ENCODE measurements around the gene PPM1E. TPM values are rescaled to one million over a fixed set of nuclear protein-coding genes. Genes with fewer than 3 reads are reported as not detected.

The PPM1E gene
- polyA plus RNA-seq, 1 donor from 2014 or later, result 39.5 TPM

DNA sequence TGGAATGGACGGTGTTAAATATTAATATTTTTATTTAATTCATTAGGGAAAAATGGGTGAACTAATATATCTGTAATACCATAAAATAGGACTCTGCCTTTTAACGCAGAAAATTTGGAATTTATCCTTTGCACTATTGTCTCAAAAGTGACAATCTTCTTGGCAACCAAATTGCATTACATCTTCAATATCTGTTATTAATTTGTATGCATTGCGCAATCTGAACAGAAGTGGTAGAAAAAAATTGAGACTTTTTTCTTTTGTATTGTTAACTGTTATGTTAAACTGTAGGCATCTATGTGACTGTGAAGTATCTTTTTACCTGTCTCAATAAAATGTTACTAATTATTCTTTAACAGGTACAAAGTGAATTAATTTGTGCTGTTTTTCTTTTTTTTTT is 55.6 kb downstream of the PPM1E start:
- TF ChIP-seq EZH2 (IDR thresholded peaks at IDR 0.05; ENCODE audit: borderline replicate concordance, insufficient read depth, low read length, poor library complexity, severe bottlenecking), result no peak
- TF ChIP-seq EP300 (conservative IDR thresholded peaks at IDR 0.05; ENCODE audit: poor library complexity, severe bottlenecking), result no peak
- TF ChIP-seq POLR2AphosphoS5 (IDR thresholded peaks at IDR 0.05), result no peak
- TF ChIP-seq TAF1 (IDR thresholded peaks at IDR 0.05; ENCODE audit: low read depth), result no peak
- no peak for TF ChIP-seq RAD21 (conservative IDR thresholded peaks at IDR 0.05)
- TF ChIP-seq SMC3 (conservative IDR thresholded peaks at IDR 0.05; ENCODE audit: poor library complexity), result no peak
- TF ChIP-seq, protein P1, sequence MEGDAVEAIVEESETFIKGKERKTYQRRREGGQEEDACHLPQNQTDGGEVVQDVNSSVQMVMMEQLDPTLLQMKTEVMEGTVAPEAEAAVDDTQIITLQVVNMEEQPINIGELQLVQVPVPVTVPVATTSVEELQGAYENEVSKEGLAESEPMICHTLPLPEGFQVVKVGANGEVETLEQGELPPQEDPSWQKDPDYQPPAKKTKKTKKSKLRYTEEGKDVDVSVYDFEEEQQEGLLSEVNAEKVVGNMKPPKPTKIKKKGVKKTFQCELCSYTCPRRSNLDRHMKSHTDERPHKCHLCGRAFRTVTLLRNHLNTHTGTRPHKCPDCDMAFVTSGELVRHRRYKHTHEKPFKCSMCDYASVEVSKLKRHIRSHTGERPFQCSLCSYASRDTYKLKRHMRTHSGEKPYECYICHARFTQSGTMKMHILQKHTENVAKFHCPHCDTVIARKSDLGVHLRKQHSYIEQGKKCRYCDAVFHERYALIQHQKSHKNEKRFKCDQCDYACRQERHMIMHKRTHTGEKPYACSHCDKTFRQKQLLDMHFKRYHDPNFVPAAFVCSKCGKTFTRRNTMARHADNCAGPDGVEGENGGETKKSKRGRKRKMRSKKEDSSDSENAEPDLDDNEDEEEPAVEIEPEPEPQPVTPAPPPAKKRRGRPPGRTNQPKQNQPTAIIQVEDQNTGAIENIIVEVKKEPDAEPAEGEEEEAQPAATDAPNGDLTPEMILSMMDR (IDR thresholded peaks at IDR 0.05; ENCODE audit: poor library complexity, severe bottlenecking), result no peak
- no peak for TF ChIP-seq MXI1 (conservative IDR thresholded peaks at IDR 0.05; ENCODE audit: poor library complexity, severe bottlenecking)
- TF ChIP-seq, protein P2, sequence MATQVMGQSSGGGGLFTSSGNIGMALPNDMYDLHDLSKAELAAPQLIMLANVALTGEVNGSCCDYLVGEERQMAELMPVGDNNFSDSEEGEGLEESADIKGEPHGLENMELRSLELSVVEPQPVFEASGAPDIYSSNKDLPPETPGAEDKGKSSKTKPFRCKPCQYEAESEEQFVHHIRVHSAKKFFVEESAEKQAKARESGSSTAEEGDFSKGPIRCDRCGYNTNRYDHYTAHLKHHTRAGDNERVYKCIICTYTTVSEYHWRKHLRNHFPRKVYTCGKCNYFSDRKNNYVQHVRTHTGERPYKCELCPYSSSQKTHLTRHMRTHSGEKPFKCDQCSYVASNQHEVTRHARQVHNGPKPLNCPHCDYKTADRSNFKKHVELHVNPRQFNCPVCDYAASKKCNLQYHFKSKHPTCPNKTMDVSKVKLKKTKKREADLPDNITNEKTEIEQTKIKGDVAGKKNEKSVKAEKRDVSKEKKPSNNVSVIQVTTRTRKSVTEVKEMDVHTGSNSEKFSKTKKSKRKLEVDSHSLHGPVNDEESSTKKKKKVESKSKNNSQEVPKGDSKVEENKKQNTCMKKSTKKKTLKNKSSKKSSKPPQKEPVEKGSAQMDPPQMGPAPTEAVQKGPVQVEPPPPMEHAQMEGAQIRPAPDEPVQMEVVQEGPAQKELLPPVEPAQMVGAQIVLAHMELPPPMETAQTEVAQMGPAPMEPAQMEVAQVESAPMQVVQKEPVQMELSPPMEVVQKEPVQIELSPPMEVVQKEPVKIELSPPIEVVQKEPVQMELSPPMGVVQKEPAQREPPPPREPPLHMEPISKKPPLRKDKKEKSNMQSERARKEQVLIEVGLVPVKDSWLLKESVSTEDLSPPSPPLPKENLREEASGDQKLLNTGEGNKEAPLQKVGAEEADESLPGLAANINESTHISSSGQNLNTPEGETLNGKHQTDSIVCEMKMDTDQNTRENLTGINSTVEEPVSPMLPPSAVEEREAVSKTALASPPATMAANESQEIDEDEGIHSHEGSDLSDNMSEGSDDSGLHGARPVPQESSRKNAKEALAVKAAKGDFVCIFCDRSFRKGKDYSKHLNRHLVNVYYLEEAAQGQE (IDR thresholded peaks at IDR 0.05; ENCODE audit: borderline replicate concordance), result no peak
- peaks cover 19% of the 10 kb centered on the region for H3K79me2 ChIP-seq (replicated peaks; ENCODE audit: insufficient read depth, low read length)
- H3K4me3 ChIP-seq (ENCODE audit: low read length), result no peak overlapping the region
- no peaks in the 10 kb centered on the region for H3F3A ChIP-seq (ENCODE audit: insufficient read depth, low read length, poor library complexity, severe bottlenecking)
- H3K9me2 ChIP-seq (ENCODE audit: insufficient read depth, low read length), result no peaks in the 10 kb centered on the region
- no peak overlapping the region for H2AFZ ChIP-seq (ENCODE audit: low read depth, low read length)
- no peaks in the 10 kb centered on the region for H3K9me3 ChIP-seq (ENCODE audit: low read length)
- H3K27me3 ChIP-seq (ENCODE audit: insufficient read depth, low read depth, low read length), result no peaks in the 10 kb centered on the region
- H4K20me1 ChIP-seq (ENCODE audit: insufficient read depth), result no peaks in the 10 kb centered on the region
- H3K36me3 ChIP-seq (ENCODE audit: insufficient read depth, low read length), result no peaks in the 10 kb centered on the region
- H3K9ac ChIP-seq (ENCODE audit: low read length), result no peak overlapping the region
- no peak overlapping the region for H3K27ac ChIP-seq (ENCODE audit: low read length)
- no peak overlapping the region for H3K4me2 ChIP-seq (ENCODE audit: low read length)

DNA sequence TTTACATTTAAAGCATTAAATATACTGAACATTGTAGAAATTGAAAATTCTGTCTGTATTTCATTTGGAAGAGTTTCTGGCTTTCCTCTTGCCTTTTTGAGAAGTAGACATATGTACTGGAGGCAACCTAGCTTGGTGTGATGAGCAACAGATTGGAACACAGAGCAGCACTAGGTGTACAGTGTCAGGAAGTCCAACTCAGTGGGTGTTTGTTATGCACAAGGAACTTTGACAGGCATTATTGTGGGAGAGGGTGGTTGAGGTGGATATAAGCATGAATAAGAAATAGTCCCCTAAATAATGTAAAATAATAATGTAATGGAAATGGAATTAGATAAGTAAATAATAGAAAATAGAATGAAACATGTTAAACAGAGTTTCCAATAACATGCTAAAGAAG is 58.1 kb downstream of the PPM1E start:
- H2AFZ ChIP-seq (ENCODE audit: low read depth, low read length), result no peak overlapping the region
- no peaks in the 10 kb centered on the region for H3K9me2 ChIP-seq (ENCODE audit: insufficient read depth, low read length)
- no peaks in the 10 kb centered on the region for H4K20me1 ChIP-seq (ENCODE audit: insufficient read depth)
- peaks cover 16% of the 10 kb centered on the region for H3K79me2 ChIP-seq (replicated peaks; ENCODE audit: insufficient read depth, low read length)
- no peaks in the 10 kb centered on the region for H3K36me3 ChIP-seq (ENCODE audit: insufficient read depth, low read length)
- H3K27me3 ChIP-seq (ENCODE audit: insufficient read depth, low read depth, low read length), result no peaks in the 10 kb centered on the region
- TF ChIP-seq TAF1 (IDR thresholded peaks at IDR 0.05; ENCODE audit: low read depth), result no peak
- TF ChIP-seq, protein P2 (IDR thresholded peaks at IDR 0.05; ENCODE audit: borderline replicate concordance), result no peak
- no peak for TF ChIP-seq EP300 (conservative IDR thresholded peaks at IDR 0.05; ENCODE audit: poor library complexity, severe bottlenecking)
- no peak for TF ChIP-seq MXI1 (conservative IDR thresholded peaks at IDR 0.05; ENCODE audit: poor library complexity, severe bottlenecking)
- TF ChIP-seq, protein P1 (IDR thresholded peaks at IDR 0.05; ENCODE audit: poor library complexity, severe bottlenecking), result no peak
- no peak for TF ChIP-seq RAD21 (conservative IDR thresholded peaks at IDR 0.05)
- no peak for TF ChIP-seq EZH2 (IDR thresholded peaks at IDR 0.05; ENCODE audit: borderline replicate concordance, insufficient read depth, low read length, poor library complexity, severe bottlenecking)
- no peak for TF ChIP-seq SMC3 (conservative IDR thresholded peaks at IDR 0.05; ENCODE audit: poor library complexity)
- TF ChIP-seq POLR2AphosphoS5 (IDR thresholded peaks at IDR 0.05), result no peak
- H3K4me2 ChIP-seq (ENCODE audit: low read length), result no peak overlapping the region
- H3K9me3 ChIP-seq (ENCODE audit: low read length), result no peaks in the 10 kb centered on the region
- no peak overlapping the region for H3K9ac ChIP-seq (ENCODE audit: low read length)
- no peak overlapping the region for H3K4me3 ChIP-seq (ENCODE audit: low read length)
- H3K27ac ChIP-seq (ENCODE audit: low read length), result no peak overlapping the region
- no peaks in the 10 kb centered on the region for H3F3A ChIP-seq (ENCODE audit: insufficient read depth, low read length, poor library complexity, severe bottlenecking)
